Upper lobe of left lung (tissue), 4 donors: ENCODE measurements around the gene SLC4A7.

Experiments
- EP300 ChIP-seq, 4 donors: sonication (generic); formaldehyde crosslinking; IDR thresholded peaks; one replicate each; pipeline ENCODE4 v1.5.1; 2017; ENCODE audit warnings: antibody characterized with exemption in 4 of 4, control low read depth in 2 of 4
- POLR2A ChIP-seq, 4 donors: fragments of 450-650 bp; IDR thresholded peaks; one replicate each; pipeline ENCODE4 v1.5.1; 2016 to 2017; ENCODE audit warnings: antibody characterized with exemption in 4 of 4, mild to moderate bottlenecking in 2 of 4
- POLR2AphosphoS5 ChIP-seq, 2 donors: sonication (generic); formaldehyde crosslinking; IDR thresholded peaks; one replicate each; pipeline ENCODE4 v1.5.1; 2017; ENCODE audit warnings: antibody characterized with exemption in 2 of 2
- TF ChIP-seq, protein P1 (sequence below), 6 experiments: fragments of 450-650 bp in 4 of 6; fragments of 200-600 bp in 2 of 6; sonication (generic) in 2 of 6; IDR thresholded peaks; one replicate each; pipeline ENCODE4 v1.5.1; 2016 to 2019; ENCODE audit warnings: antibody characterized with exemption in 6 of 6

DNA sequence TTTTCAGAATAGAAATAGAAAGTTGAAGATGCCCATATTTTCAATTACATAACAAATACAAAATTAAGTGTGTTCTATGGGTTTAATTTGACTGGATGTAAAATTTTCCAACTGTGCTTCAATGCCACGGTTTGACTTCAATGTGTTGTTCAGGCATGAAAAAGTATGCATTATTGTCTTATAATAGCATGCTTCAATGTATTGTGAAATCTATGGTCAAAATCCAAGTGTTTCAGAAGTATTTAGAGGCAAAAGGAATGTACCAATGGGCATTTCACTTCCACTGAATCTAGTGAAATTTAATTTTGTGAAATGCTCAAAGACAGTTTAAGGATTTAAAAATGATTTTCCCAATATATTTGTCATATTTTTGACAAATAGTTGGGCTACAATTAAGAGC lies 131.0 kb downstream of the SLC4A7 start:
- TF ChIP-seq, protein P1, sequence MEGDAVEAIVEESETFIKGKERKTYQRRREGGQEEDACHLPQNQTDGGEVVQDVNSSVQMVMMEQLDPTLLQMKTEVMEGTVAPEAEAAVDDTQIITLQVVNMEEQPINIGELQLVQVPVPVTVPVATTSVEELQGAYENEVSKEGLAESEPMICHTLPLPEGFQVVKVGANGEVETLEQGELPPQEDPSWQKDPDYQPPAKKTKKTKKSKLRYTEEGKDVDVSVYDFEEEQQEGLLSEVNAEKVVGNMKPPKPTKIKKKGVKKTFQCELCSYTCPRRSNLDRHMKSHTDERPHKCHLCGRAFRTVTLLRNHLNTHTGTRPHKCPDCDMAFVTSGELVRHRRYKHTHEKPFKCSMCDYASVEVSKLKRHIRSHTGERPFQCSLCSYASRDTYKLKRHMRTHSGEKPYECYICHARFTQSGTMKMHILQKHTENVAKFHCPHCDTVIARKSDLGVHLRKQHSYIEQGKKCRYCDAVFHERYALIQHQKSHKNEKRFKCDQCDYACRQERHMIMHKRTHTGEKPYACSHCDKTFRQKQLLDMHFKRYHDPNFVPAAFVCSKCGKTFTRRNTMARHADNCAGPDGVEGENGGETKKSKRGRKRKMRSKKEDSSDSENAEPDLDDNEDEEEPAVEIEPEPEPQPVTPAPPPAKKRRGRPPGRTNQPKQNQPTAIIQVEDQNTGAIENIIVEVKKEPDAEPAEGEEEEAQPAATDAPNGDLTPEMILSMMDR (IDR thresholded peaks at IDR 0.05) = no peak
- TF ChIP-seq POLR2A (IDR thresholded peaks at IDR 0.05) = no peak
- no peak for TF ChIP-seq POLR2AphosphoS5 (IDR thresholded peaks at IDR 0.05)
- no peak for TF ChIP-seq EP300 (IDR thresholded peaks at IDR 0.05)
